Memory B cell (primary cell): ENCODE data around the gene FBXO17.
"Not testable (repeated sequence)": the region's sequence is repeated elsewhere in the genome, so short reads cannot be mapped to it uniquely, and the experiment has no call there.

ENCODE experiments used
- ATAC-seq: fragments of 150-1000 bp; cut with Tn5 transposase; 2 replicates; pipeline ENCODE4 v1.10.0; 2021; ENCODE audit warnings: low read depth, mild to moderate bottlenecking, moderate library complexity
- DNase-seq, 2 donors: peaks; one replicate each; pipeline ENCODE4 v3.0.0; 2022; ENCODE audit warnings: low spot score in 2 of 2
- H3K27ac Mint-ChIP-seq: one replicate; pipeline ENCODE4 v1.8.0; 2022; ENCODE audit warnings: mild to moderate bottlenecking, moderate library complexity, mixed read lengths
- H3K27me3 Mint-ChIP-seq: one replicate; pipeline ENCODE4 v1.8.0; 2022; ENCODE audit warnings: mixed read lengths
- H3K36me3 Mint-ChIP-seq: one replicate; pipeline ENCODE4 v1.8.0; 2022; ENCODE audit warnings: mild to moderate bottlenecking, mixed read lengths
- H3K4me1 Mint-ChIP-seq: one replicate; pipeline ENCODE4 v1.8.0; 2022; ENCODE audit warnings: mixed read lengths
- H3K4me3 Mint-ChIP-seq: one replicate; pipeline ENCODE4 v1.8.0; 2022; ENCODE audit warnings: mild to moderate bottlenecking, moderate library complexity, mixed read lengths
- H3K9me3 Mint-ChIP-seq: one replicate; pipeline ENCODE4 v1.8.0; 2022; ENCODE audit warnings: mixed read lengths

Gene FBXO17

DNA sequence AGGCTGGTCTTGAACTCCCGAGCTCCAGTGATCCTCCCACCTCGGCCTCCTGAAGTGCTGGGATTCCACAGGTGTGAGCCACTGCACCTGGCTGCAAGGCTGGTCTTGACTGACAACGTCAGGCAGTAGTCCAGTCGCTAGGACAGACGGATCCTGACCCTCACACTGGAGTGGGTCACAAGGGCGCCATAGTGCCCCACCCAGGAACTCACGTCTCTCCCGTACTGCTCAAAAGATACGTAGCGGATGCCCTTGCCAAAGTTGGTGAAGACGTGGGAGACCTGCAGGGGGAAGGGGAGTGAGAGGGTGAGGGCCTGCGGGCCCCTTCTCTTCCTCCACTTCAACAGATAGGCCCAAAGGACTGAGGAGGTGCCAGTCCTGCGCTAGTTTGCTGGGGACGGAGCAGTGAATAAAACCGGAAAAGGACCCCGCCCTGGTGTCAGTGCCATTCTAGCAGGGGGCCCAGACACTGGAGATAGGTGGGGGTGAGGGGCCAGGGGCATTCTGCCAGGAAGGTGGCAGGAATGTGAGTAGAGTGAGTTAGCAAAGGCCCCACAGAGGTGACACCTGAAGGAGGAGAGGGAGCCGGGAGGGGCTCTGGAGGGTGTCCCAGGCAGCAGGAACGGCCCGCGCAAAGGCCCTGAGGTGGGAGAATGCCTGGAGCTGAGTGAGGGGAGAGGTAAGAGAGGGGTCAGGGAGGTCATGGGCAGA is 32.9 kb downstream of the FBXO17 start:
- Mint-ChIP-seq H3K27me3 (peaks cover 12% of the 10 kb centered on the region), H3K4me1 (peaks cover 2% of the 10 kb centered on the region), H3K9me3 (no peaks in the 10 kb centered on the region), H3K4me3 (no peak overlapping the region), H3K27ac (no peak overlapping the region), H3K36me3 (no peaks in the 10 kb centered on the region)
- no peak for ATAC-seq
- no peak for DNase-seq

DNA sequence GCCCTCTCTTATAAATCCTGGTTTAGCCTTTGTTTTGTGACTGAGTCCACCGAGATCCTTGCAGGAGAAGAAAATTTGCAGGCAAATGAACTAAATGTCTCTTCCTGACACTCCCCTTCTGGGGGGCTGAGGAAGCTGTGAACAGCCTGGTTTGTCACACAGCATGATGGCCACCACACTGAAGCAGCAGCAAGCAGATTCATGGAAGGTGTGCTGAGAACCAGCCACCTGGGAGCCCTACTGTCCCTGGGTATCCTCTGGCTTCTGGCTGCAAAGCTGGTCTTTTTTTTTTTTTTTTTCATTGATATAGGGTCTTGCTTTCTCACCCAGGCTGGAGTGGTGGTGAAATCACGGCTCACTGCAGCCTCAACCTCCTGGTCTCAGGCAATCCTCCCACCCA is 33.6 kb downstream of the FBXO17 start:
- Mint-ChIP-seq H3K4me1 (peaks cover 2% of the 10 kb centered on the region), H3K27ac (no peak overlapping the region), H3K9me3 (no peaks in the 10 kb centered on the region), H3K36me3 (no peaks in the 10 kb centered on the region), H3K4me3 (no peak overlapping the region), H3K27me3 (peaks cover 12% of the 10 kb centered on the region)
- DNase-seq (no peak), ATAC-seq (no peak)

DNA sequence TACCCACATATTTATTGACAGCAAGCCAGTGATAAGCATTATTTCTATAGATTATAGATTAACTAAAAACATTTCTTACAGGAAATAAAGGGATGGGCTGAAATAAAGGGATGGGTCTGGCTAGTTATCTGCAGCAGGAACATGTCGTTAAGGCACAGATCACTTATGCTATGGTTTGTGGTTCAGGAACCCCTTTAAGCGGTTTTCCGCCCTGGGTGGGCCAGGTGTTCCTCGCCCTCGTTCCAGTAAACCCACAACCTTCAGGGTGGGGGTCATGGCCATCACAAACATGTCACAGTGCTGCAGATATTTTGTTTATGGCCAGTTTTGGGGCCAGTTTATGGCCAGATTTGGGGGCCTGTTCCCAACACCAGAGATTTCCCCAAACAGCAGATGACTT is 34.1 kb downstream of the FBXO17 start:
- not testable (repeated sequence) for H3K4me3 Mint-ChIP-seq, H3K9me3 Mint-ChIP-seq, DNase-seq, H3K4me1 Mint-ChIP-seq, H3K27ac Mint-ChIP-seq, H3K36me3 Mint-ChIP-seq, ATAC-seq
- H3K27me3 Mint-ChIP-seq = peaks cover 11% of the 10 kb centered on the region

DNA sequence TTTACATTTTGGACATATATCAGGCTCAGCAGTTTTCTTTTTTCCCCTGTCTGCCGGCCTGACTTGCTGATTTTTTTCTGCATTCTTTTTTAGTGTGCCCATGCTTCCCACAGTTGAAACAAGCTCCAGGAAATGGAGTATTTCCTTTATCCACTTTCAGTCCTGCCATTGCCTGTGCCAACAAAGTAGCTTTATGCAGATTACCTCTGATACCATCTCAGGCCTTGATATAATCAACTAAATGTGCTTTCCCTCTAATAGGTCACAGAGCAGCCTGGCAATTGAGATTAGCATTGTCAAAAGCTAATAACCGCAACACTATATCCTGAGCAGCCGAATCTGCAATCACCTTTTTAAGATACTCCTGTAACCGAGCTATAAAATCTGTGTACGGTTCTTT is 35.6 kb downstream of the FBXO17 start:
- ATAC-seq (no peak), DNase-seq (no peak)
- no peaks in the 10 kb centered on the region for H3K9me3 Mint-ChIP-seq
- H3K27ac Mint-ChIP-seq = no peak overlapping the region
- peaks cover 11% of the 10 kb centered on the region for H3K27me3 Mint-ChIP-seq
- H3K4me1 Mint-ChIP-seq = peaks cover 2% of the 10 kb centered on the region
- H3K4me3 Mint-ChIP-seq = no peak overlapping the region
- H3K36me3 Mint-ChIP-seq = peaks cover 5% of the 10 kb centered on the region

DNA sequence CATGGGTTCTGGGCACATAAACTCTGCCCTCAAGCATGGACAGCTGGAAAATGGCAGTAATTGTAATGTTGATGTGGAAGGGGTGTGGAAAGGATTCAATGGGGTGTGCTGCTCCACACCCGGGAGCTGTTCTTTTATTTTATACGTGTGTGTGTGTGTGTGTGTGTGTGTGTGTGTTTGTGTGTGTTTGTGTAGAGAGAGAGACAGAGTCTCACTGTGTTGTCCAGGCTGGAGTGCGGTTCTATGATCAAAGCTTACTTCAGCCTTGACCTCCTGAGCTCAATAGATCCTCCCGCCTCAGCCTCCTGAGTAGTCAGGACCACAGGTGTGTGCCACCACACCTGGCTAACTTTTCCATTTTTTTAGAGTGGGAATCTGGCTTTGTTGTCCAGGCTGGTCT is 42.0 kb downstream of the FBXO17 start:
- H3K27ac Mint-ChIP-seq = no peak overlapping the region
- ATAC-seq (no peak), DNase-seq (no peak)
- peaks cover 22% of the 10 kb centered on the region for H3K4me1 Mint-ChIP-seq
- no peak overlapping the region for H3K4me3 Mint-ChIP-seq
- peaks cover 2% of the 10 kb centered on the region for H3K9me3 Mint-ChIP-seq
- H3K27me3 Mint-ChIP-seq = no peaks in the 10 kb centered on the region
- peaks cover 20% of the 10 kb centered on the region for H3K36me3 Mint-ChIP-seq

DNA sequence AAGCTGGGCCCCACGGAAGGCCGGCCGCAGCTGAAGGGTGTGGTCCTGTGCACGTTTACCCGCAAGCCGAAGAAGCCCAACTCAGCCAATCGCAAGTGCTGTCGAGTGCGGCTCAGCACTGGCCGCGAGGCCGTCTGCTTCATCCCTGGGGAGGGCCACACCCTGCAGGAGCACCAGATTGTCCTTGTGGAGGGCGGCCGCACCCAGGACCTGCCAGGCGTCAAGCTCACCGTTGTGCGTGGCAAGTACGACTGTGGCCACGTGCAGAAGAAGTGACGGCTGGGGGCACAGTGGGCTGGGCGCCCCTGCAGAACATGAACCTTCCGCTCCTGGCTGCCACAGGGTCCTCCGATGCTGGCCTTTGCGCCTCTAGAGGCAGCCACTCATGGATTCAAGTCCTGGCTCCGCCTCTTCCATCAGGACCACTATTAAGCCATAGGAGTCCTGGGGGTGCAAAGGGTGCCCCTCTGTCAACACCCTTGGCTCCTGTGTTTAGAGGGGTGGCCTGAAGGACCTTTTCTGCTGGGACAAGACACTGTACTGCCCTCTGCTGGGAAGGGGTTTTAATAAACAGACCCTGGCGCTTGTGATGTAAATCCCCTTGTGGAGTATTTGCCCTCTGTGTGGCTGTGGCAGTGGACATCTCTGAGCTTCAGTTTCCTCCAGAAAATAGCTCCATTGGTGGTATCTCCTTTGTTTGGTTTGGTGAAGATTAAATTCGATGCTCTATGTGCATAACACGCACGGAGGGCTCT is 42.9 kb downstream of the FBXO17 start:
- Mint-ChIP-seq H3K4me1 (peaks cover 23% of the 10 kb centered on the region), H3K27me3 (no peaks in the 10 kb centered on the region), H3K27ac (no peak overlapping the region), H3K36me3 (peaks cover 21% of the 10 kb centered on the region), H3K9me3 (peaks cover 2% of the 10 kb centered on the region), H3K4me3 (peak overlapping the region; percentile 43)
- DNase-seq (peak in 1 of 2 donors; percentile 31), ATAC-seq (no peak)

DNA sequence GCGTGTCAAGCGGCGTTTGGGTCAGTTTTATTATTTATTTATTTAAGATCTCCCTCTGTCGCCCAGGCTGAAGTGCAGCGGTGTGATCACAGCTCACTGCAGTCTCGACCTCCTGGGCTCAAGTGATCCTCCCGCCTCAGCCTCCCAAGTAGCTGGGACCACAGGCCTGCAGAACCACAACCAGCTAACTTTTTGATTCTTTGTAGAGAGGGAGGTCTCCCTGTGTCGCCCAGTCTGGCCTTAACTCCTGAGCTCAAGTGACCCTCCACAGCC is 44.1 kb downstream of the FBXO17 start:
- Mint-ChIP-seq H3K36me3 (peaks cover 21% of the 10 kb centered on the region), H3K27ac (peak overlapping the region; percentile 97), H3K9me3 (peaks cover 2% of the 10 kb centered on the region), H3K4me3 (peak overlapping the region; percentile 96), H3K4me1 (peaks cover 23% of the 10 kb centered on the region), H3K27me3 (no peaks in the 10 kb centered on the region)
- DNase-seq (no peak), ATAC-seq (no peak)

DNA sequence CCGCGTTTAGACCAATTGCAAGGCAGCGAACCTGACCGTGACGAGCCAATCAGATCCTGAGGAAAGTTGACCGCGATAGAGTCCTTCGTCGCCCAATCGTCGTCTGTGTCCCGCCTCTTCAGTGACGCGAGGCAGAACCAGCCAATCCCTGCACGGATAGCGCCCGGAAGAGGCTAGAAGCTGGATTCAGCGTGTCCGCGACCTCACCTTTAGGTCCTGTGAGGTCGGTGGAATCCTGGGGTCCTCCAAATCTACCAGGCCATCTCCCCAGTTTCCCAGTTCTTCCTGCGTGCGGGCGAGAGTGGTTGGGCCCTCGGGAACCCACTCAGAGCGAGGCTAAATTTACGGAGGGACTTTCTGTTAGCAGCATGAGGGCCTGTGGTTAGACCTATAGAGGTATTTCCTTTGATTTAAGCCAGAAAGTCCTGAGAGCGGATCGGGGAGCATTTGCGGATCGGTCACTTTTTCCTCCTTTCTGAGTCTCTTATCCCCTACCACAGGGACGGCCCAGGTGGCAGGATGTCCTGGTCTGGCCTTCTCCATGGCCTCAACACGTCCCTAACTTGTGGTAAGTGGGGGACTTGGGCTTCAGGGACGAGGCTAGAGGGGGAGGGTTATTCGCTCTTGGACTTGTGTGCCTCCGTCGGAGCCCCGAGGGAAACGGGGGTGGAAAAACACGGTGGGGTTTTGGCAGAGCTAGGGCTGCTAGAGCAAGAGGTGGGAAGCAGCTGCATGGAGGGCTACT is 44.6 kb downstream of the FBXO17 start, which contains the start of gene MRPS12:
MRPS12 (plus strand) TSS at position 169 of the 745 bp plus-strand sequence; CDS start at position 520, 351 bp downstream.
- Mint-ChIP-seq H3K27me3 (no peaks in the 10 kb centered on the region), H3K27ac (peak within 1 kb of the TSS; percentile 97), H3K36me3 (peaks cover 21% of the 10 kb centered on the region), H3K9me3 (peaks cover 2% of the 10 kb centered on the region), H3K4me1 (peaks cover 23% of the 10 kb centered on the region), H3K4me3 (peak within 1 kb of the TSS; percentile 96)
- ATAC-seq = peak; percentile 93
- no peak for DNase-seq

DNA sequence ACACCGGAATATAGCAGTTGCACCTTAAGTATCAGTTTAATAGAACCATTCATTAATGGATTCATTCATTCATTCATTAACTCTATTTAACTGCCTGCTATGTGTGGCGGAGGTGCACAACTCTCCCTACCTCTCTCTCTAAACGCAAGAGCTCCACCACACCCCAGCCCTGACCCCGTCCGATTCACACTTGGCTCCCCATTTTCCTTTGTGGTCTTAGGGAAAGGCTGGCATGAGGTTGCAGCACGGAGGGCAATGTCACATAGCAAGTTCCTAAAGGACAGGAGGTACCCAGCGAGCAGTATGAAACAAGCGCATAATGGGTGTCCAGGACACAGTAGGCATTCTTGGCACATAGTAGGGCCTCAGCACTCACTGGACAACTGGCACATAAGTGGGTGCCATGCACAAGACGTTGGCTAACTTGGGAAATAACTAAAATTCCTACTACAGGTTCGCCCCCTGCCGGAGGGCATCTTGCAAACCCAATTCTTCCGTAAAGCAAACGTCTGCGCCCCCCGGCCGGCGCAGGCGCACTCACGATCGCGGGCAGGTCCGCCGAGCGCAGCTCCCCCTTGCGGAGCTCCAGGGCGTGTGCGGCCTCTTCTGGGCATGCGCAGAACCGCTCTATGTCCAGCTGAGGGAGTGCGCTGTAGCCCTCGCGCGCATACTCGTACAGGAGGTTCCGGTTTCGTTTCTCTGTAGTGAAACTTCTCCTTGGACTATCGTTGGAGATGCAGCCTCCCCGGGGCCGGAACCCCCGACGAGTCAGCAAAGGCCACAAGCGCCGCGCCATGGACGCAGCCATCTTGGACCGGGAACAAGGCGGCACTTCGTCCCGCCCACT is 45.4 kb downstream of the FBXO17 start, which contains the start of gene SARS2:
SARS2 (minus strand) TSS at position 835 of the 847 bp plus-strand sequence; CDS start at position 808, 27 bp downstream.
- peaks cover 2% of the 10 kb centered on the region for H3K9me3 Mint-ChIP-seq
- H3K27me3 Mint-ChIP-seq = no peaks in the 10 kb centered on the region
- H3K4me1 Mint-ChIP-seq = peaks cover 23% of the 10 kb centered on the region
- peak within 1 kb of the TSS; percentile 97 for H3K27ac Mint-ChIP-seq
- peaks cover 19% of the 10 kb centered on the region for H3K36me3 Mint-ChIP-seq
- DNase-seq = peak; percentile 97 to 98
- peak; percentile 49 for ATAC-seq
- peak within 1 kb of the TSS; percentile 96 for H3K4me3 Mint-ChIP-seq

DNA sequence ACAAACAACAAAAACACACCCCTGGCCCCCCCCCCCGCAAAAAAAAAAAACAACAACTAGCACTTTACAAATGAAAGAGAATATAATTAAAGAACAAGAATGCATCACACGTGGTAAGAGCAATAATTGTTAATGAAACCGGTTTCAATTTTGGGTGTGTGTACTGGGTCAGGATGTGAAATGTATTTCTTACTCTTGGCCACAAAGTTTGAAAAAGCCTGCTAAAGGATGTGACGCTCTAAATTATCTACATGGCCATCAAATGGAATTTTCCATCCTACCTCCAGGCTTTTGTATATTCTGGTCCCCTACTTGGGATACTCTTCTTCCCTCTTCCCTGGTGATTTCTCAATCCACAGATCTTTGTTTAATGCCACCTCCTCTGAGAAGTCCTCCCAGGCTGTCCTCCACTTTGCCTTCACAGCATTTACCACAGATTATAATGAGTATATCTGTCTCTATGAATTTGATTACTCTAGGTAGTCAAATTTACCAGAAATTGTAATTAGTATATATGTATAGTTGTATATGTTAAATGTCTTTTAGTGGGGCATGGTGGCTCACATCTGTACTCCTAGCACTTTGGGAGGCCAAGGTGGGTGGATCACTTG is 47.0 kb downstream of the FBXO17 start:
- Mint-ChIP-seq H3K4me3 (peak overlapping the region; percentile 35), H3K4me1 (peaks cover 22% of the 10 kb centered on the region), H3K36me3 (peaks cover 10% of the 10 kb centered on the region), H3K9me3 (no peaks in the 10 kb centered on the region), H3K27ac (no peak overlapping the region), H3K27me3 (no peaks in the 10 kb centered on the region)
- ATAC-seq (no peak), DNase-seq (no peak)

DNA sequence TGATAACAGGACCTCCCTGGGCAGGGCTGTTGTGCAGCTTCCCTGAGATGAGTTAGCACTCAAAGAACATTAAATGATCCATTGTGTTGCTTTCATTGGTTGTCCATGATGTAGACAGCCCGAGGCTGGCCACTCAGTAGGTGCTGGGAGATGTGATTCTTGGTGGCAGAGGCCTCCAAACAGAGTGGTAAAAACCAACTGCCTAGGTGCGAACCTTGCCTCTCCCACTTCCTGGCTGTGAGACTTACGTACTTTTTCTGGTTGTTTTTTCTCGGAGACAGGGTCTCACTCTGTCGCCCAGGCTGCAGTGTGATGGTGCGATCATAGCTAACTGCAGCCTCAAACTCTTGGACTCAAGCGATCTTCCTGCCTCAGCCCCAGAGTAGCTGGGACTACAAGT is 51.2 kb downstream of the FBXO17 start:
- Mint-ChIP-seq H3K36me3 (peaks cover 14% of the 10 kb centered on the region), H3K27me3 (no peaks in the 10 kb centered on the region), H3K4me1 (peaks cover 2% of the 10 kb centered on the region), H3K27ac (no peak overlapping the region), H3K9me3 (no peaks in the 10 kb centered on the region), H3K4me3 (no peak overlapping the region)
- ATAC-seq (no peak), DNase-seq (no peak)

DNA sequence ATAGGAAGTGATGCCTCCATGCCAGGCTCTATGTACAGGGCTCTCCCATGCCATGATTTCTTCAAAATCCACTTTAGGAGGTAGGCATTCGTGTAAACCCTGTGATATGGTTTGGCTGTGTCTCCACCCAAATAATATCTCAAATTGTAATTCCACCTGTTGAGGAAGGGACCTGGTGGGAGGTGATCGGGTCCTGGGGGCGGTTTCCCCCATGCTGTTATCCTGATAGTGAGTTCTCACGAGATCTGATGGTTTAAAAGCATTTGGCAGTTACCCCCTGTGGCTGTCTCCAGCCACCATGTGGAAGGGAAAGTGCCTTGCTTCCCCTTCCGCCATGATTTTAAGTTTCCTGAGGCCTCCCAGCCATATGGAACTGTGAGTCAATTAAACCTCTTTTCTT is 53.1 kb downstream of the FBXO17 start:
- no peak overlapping the region for H3K27ac Mint-ChIP-seq
- H3K36me3 Mint-ChIP-seq = peaks cover 12% of the 10 kb centered on the region
- H3K27me3 Mint-ChIP-seq = no peaks in the 10 kb centered on the region
- no peaks in the 10 kb centered on the region for H3K9me3 Mint-ChIP-seq
- ATAC-seq = no peak
- H3K4me3 Mint-ChIP-seq = no peak overlapping the region
- H3K4me1 Mint-ChIP-seq = no peaks in the 10 kb centered on the region
- no peak for DNase-seq
